LNCaP clone FGC (cell line): ENCODE data around the gene PPP2R5C.

Source experiments
- DNase-seq: peaks from one replicate; pipeline ENCODE4 v3.0.0-alpha.2; 2011; ENCODE audit warnings: low read depth
- H3K4me3 ChIP-seq: 2 replicates; pipeline ENCODE4 v1.5.1; 2011; ENCODE audit warnings: mild to moderate bottlenecking, low read depth, low read length, control low read depth
- CTCF ChIP-seq: IDR thresholded peaks from 2 replicates; pipeline ENCODE4 v1.5.1; 2012; ENCODE audit warnings: mild to moderate bottlenecking; ENCODE audit not compliant: control insufficient read depth, insufficient read depth; ENCODE audit errors: extremely low read depth

Gene PPP2R5C

DNA sequence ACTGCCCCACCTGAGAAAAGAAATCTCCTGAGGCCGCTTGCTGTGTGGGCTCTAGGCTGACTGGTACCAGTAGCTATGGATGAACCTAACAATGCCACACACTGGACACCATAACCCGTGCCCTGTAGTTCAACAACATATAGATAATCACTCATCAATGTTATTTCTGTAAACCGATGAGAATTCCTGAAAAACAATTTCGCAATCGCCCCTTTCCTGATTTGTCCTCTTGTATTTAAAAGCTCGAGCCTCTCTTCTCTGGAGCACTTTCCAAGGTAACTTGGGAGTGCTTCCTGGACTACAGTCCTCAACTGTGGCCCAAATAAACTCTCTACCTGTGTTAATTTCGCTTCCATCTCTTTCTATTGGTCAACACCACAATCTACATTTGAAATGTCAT, 26.1 kb upstream of the PPP2R5C start:
- H3K4me3 ChIP-seq, result no peak overlapping the region
- DNase-seq, result no peak
- TF ChIP-seq CTCF, result no peak

DNA sequence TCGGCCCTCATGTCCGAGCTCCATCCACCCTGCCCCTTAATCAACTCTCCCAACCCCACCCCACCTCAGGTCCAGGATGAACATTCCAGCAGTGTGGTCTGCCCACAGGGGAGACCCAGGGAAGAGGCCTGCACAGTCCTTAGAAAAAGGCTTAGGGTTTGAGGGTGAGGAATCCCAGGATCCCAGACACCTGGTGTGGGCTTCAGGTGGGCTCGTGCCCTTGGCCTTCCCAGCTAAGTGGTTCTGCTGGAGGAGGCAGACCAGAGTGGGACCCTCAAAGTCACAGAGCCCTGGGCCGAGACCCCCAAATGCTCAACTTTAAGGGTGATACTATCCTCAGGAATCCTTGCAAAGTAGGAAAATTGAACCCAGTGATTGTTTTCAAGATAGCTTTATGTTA, 25.4 kb upstream of the PPP2R5C start:
- no peak for TF ChIP-seq CTCF
- DNase-seq, result no peak
- H3K4me3 ChIP-seq, result no peak overlapping the region

- TF ChIP-seq CTCF, result no peak
- DNase-seq, result no peak
- no peak overlapping the region for H3K4me3 ChIP-seq
Observed at GRCh38 chr14:101736585-101736984, 24.9 kb upstream of the PPP2R5C start.

DNA sequence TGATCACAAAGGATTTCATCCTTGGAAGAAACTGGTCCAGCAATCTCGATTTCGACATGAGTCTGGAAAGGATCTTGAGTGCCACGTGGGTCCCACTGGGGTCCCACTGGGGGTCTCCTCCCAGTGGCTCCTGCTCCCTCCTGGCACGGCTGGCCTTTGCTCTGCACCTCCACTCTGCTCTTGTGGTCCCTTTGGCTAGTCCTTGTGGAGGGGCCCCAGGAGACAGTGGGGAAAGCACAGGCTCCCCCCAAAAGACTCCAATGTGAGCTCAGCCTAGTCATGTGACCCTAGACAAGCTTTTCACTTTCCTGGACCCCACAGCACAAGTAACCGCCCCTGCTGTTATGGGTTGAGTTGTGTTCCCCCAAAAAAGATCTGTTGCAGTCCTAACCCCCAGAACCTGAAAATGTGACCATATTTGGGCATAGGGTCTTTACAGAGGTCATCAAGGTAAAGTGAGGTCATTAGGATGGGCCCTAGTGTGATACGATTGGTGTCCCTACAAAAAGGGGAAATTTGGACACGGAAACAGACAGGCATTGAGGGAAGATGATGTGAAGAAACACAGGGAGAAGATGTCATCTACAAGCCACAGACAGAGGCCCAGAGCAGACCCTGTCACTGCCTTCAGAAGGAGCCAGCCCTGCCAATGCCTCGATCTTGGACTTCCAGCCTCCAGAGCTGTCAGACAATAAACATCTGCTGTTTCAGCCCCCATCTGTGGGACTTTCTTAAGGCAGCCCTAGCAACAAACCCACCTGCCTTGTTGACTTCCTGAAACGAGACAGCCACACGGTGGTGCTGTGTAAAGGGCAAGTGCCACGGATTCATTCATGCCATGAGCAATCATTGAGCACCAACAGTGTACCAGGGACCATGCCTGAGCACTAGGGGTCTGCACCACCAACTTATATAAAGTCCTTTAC, 23.8 kb upstream of the PPP2R5C start:
- H3K4me3 ChIP-seq, result no peak overlapping the region
- TF ChIP-seq CTCF, result peak; percentile 18; the same call in 1 of the 2 replicates
- no peak for DNase-seq

DNA sequence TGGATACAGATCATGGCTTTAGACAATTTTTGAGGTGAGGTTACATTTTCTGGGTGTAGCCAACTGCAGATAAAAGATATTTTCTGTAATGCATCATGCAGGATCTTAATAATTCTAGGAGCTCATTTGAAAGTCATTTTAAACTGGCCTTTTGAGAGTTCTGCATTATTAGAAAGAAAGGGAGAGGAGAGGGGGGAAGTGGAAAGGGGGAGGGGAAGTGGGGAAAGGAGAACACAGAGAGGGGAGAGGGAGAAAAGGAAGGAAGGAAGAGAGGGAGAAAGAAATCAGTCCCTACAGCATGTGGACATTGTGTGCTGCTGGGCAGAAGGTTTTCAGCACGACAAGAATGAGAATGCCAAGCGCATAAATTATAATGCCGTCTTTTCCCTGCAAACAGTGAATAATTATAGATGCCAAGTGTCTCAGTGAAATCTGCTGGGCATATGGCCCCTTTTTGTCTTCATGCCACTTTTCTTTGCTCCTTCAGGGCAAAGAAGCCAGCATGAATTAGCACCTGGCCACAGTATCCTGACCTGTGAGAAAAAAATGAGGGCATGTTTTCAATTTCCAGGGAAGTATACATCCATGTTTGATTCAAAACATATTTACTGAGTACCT, 22.7 kb upstream of the PPP2R5C start:
- DNase-seq, result no peak
- no peak overlapping the region for H3K4me3 ChIP-seq
- TF ChIP-seq CTCF, result no peak

DNA sequence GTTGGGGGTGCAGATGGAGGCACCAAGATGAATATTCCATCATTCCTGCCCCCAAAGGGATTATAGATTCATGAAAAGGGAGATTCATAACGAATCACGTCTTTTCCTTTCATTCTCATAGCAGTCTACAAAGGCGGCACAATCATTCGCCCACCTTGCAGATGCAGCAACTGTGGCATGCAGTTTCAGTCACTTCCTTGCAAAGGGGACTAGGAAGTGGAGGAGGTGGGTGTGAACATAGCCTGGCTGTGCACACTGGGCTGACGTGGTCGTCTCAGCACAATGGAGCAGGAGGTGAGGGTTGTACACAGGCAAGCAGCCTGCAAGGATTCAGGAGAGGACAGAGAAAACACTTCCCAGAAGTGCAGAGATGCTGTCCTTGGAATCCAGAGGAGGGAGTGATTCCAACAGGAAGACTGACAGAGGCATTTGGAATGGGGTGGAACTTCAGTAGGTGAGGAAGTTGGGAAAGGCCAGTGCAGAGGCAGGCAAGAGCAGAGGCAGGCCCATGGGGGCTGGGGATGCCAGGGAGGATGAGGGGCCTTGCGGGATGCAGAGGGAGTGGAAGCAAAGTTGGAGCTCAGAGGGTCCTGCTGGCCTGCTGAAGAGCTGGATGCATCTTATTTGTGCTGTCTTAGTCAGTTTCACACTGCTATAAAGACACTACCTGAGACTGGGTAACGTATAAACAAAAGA, 21.9 kb upstream of the PPP2R5C start:
- DNase-seq, result no peak
- TF ChIP-seq CTCF, result no peak
- no peak overlapping the region for H3K4me3 ChIP-seq
